ENCODE measurements around the gene ATG13.
A peak's percentile ranks its signal among the peaks of the same experiment; 100 is the strongest.

ATG13 gene

DNA sequence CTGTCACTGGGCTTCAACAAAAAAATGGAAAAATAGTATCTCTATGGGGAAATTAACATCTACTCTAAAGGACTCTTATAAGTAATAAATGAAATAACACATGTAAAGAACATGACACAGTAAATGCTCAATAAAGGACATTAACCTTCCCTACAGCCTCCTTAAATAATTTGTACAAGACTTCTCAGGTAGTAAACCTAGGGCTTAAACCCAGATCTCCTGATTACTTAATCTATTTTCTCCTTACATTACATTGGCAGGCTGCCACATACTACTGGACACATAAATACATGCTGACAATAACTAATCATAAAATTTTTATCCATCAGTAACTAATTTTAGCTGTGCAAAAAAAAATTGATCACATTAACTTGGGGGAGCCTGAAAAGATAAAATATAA lies 28.4 kb upstream of the ATG13 start:
- H3K79me2 ChIP-seq (ENCODE audit: low read length), result peaks cover 88% of the 10 kb centered on the region
- H3F3A ChIP-seq (ENCODE audit: insufficient read depth, low read length), result no peaks in the 10 kb centered on the region
- DNase-seq, result no peak
- no peaks in the 10 kb centered on the region for H3K36me3 ChIP-seq (replicated peaks; ENCODE audit: insufficient read depth, low read length)
- no peak overlapping the region for H2AFZ ChIP-seq (ENCODE audit: low read length)
- H3K27me3 ChIP-seq (replicated peaks; ENCODE audit: insufficient read depth, low read length), result no peaks in the 10 kb centered on the region
- no peak overlapping the region for H3K4me3 ChIP-seq (ENCODE audit: low read length)
- TF ChIP-seq EZH2 (optimal IDR thresholded peaks at IDR 0.05; ENCODE audit: low read depth, low read length) (no peak), EZH2phosphoT487 (IDR thresholded peaks at IDR 0.05; ENCODE audit: low read length) (no peak)
- TF ChIP-seq, protein P1, sequence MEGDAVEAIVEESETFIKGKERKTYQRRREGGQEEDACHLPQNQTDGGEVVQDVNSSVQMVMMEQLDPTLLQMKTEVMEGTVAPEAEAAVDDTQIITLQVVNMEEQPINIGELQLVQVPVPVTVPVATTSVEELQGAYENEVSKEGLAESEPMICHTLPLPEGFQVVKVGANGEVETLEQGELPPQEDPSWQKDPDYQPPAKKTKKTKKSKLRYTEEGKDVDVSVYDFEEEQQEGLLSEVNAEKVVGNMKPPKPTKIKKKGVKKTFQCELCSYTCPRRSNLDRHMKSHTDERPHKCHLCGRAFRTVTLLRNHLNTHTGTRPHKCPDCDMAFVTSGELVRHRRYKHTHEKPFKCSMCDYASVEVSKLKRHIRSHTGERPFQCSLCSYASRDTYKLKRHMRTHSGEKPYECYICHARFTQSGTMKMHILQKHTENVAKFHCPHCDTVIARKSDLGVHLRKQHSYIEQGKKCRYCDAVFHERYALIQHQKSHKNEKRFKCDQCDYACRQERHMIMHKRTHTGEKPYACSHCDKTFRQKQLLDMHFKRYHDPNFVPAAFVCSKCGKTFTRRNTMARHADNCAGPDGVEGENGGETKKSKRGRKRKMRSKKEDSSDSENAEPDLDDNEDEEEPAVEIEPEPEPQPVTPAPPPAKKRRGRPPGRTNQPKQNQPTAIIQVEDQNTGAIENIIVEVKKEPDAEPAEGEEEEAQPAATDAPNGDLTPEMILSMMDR (IDR thresholded peaks at IDR 0.05; ENCODE audit: low read length), result no peak
- H4K20me1 ChIP-seq (ENCODE audit: insufficient read depth, low read length), result no peaks in the 10 kb centered on the region; the same call in 1 of the 2 replicates
- H3K9ac ChIP-seq (ENCODE audit: low read length), result no peak overlapping the region
- H3K4me2 ChIP-seq (ENCODE audit: low read depth, low read length), result no peak overlapping the region
- H3K9me3 ChIP-seq (replicated peaks; ENCODE audit: insufficient read depth, low read length), result no peaks in the 10 kb centered on the region
- H3K4me1 ChIP-seq (ENCODE audit: low read length), result peaks cover 6% of the 10 kb centered on the region; the same call in 1 of the 2 replicates
- H3K27ac ChIP-seq (ENCODE audit: low read length), result no peak overlapping the region
- H3K9me2 ChIP-seq (replicated peaks; ENCODE audit: insufficient read depth, low read length), result no peaks in the 10 kb centered on the region

DNA sequence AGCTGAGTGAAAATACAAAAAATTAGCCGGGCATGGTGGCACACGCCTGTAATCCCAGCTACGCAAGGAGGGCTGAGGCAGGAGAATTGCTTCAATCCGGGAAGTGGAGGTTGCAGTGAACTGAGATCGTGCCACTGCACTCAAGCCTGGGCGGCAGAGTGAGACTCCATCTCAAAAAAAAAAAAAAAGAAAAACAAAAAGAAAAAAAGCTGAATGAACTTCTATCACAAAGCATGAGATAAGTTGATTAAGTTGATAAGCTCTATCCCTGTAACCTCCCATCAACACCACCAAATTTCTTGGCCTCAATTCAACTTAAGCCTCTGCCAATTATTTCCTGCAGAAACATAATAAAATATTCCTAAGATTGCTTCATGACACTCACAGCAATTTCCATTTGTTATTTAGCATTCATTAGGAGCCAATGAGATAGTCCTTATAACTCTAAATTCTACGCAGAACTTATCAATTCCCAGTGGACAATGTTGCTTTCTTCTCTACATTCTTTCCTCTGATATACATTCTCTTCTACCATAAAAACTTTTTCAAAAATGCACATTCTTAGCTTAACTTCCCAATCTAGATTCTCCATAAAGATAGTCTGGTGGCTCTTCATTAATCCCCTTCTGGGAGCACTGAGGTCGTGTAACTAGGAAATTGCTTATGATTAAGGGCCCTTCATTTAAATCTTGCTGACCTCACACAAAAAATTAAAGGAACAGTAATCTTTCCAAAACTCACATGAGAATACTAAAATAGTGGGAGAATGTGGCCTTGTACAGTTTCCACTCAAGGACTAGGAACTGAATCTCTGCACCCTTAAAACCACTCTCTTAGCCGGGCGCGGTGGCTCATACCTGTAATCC lies 26.4 kb upstream of the ATG13 start:
- H3K27ac ChIP-seq (ENCODE audit: low read length), result no peak overlapping the region
- DNase-seq, result no peak
- H3K4me1 ChIP-seq (ENCODE audit: low read length), result peaks cover 6% of the 10 kb centered on the region; the same call in 1 of the 2 replicates
- TF ChIP-seq EZH2 (optimal IDR thresholded peaks at IDR 0.05; ENCODE audit: low read depth, low read length), result no peak
- TF ChIP-seq EZH2phosphoT487 (IDR thresholded peaks at IDR 0.05; ENCODE audit: low read length), result no peak
- TF ChIP-seq, protein P1 (IDR thresholded peaks at IDR 0.05; ENCODE audit: low read length), result no peak
- H3K27me3 ChIP-seq (replicated peaks; ENCODE audit: insufficient read depth, low read length), result no peaks in the 10 kb centered on the region
- no peak overlapping the region for H3K4me2 ChIP-seq (ENCODE audit: low read depth, low read length)
- no peaks in the 10 kb centered on the region for H3K9me2 ChIP-seq (replicated peaks; ENCODE audit: insufficient read depth, low read length)
- no peak overlapping the region for H2AFZ ChIP-seq (ENCODE audit: low read length)
- H3K9ac ChIP-seq (ENCODE audit: low read length), result no peak overlapping the region
- no peak overlapping the region for H3K4me3 ChIP-seq (ENCODE audit: low read length)
- H3K9me3 ChIP-seq (replicated peaks; ENCODE audit: insufficient read depth, low read length), result no peaks in the 10 kb centered on the region
- peaks cover 78% of the 10 kb centered on the region for H3K79me2 ChIP-seq (ENCODE audit: low read length)
- H3K36me3 ChIP-seq (replicated peaks; ENCODE audit: insufficient read depth, low read length), result no peaks in the 10 kb centered on the region
- no peaks in the 10 kb centered on the region; the same call in 1 of the 2 replicates for H4K20me1 ChIP-seq (ENCODE audit: insufficient read depth, low read length)
- no peaks in the 10 kb centered on the region for H3F3A ChIP-seq (ENCODE audit: insufficient read depth, low read length)

DNA sequence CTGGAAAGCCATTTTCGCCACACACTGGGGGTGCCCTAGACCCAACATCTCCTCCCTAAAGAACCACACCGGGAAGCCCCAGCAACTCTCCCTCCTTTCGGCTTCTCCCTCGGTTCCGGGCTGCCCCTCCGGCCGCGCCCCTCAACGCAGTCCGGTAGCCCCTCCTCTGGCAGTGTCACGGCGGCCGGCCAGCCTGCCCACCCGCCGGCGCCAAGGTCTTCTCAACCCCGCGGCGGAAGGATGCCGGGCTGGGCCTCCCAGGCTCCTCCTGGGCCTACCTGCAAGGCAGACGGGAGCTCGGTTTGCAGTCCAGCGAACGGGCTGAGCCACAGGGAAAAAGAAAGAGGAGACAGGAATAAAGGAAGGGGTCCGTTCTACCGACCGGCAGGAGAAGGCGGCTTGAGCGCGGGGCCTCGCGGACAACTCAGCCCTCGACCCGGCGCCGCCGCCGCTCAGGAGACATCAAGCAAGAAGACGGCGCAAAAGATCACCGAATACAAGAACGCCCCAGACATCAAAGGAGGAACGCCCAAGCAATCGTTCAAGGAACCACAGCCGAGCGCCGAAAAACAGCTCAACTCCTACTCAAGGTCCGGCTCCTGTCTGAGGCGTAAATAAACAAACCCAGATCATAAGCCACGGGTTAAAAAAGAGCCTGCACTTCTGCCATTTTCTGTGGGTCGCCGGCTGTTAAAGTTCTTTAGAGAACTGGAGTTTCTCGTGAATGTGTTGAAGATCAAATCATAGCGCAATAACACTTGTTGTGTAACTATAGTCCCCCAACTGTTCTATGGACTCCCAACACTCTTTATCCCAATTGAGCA lies 23.6 kb upstream of the ATG13 start, which contains the start of gene AMBRA1:
TSS of gene AMBRA1 (minus strand) at position 474 of the 824 bp plus-strand sequence. CDS start 45,643 bp downstream, outside the sequence.
- no peaks in the 10 kb centered on the region for H3F3A ChIP-seq (ENCODE audit: insufficient read depth, low read length)
- no peaks in the 10 kb centered on the region; the same call in 1 of the 2 replicates for H4K20me1 ChIP-seq (ENCODE audit: insufficient read depth, low read length)
- peak within 1 kb of the TSS; percentile 99 for H2AFZ ChIP-seq (ENCODE audit: low read length)
- H3K36me3 ChIP-seq (replicated peaks; ENCODE audit: insufficient read depth, low read length), result no peaks in the 10 kb centered on the region
- H3K9me2 ChIP-seq (replicated peaks; ENCODE audit: insufficient read depth, low read length), result no peaks in the 10 kb centered on the region
- H3K27ac ChIP-seq (ENCODE audit: low read length), result peak within 1 kb of the TSS; percentile 26; the same call in 1 of the 2 replicates
- no peak for TF ChIP-seq EZH2phosphoT487 (IDR thresholded peaks at IDR 0.05; ENCODE audit: low read length)
- no peak for TF ChIP-seq EZH2 (optimal IDR thresholded peaks at IDR 0.05; ENCODE audit: low read depth, low read length)
- TF ChIP-seq, protein P1 (IDR thresholded peaks at IDR 0.05; ENCODE audit: low read length), result no peak
- H3K4me3 ChIP-seq (ENCODE audit: low read length), result peak within 1 kb of the TSS; percentile 85
- peaks cover 51% of the 10 kb centered on the region for H3K79me2 ChIP-seq (ENCODE audit: low read length)
- no peaks in the 10 kb centered on the region for H3K27me3 ChIP-seq (replicated peaks; ENCODE audit: insufficient read depth, low read length)
- DNase-seq, result peak; percentile 87
- H3K4me2 ChIP-seq (ENCODE audit: low read depth, low read length), result peak within 1 kb of the TSS; percentile 65
- no peaks in the 10 kb centered on the region for H3K9me3 ChIP-seq (replicated peaks; ENCODE audit: insufficient read depth, low read length)
- H3K4me1 ChIP-seq (ENCODE audit: low read length), result peaks cover 6% of the 10 kb centered on the region; the same call in 1 of the 2 replicates
- H3K9ac ChIP-seq (ENCODE audit: low read length), result peak within 1 kb of the TSS; percentile 74

All from MM.1S (cell line).